OCI-LY7 (cell line): Measurements from ENCODE around the gene NOL3. TPM values are rescaled to one million over a fixed set of nuclear protein-coding genes. Genes with fewer than 3 reads are reported as not detected.

Experiments used
- BruUV-seq: library from RNA; stranded (reverse); fragments of 400-500 nt; replicated peaks from 2 replicates; lab custom pipeline; 2021; lab: Mats Ljungman, UMichigan
- CTCF ChIA-PET: fragments of 300-600 bp; sonication (Branson Sonifier 250); formaldehyde crosslinking; loops from one replicate; lab custom pipeline; 2022; ENCODE audit warnings: antibody characterized with exemption; ENCODE audit not compliant: unreplicated experiment; lab: Charles Lee
- POLR2A ChIA-PET: fragments of 300-600 bp; sonication (Branson Sonifier 250); formaldehyde crosslinking; loops from one replicate; lab custom pipeline; 2022; ENCODE audit warnings: antibody characterized with exemption; lab: Charles Lee
- DNase-seq: peaks from one replicate; pipeline ENCODE4 v3.0.0-alpha.2; 2015; ENCODE audit warnings: low spot score
- H2AFZ ChIP-seq: fragments of 200-600 bp; sonication (generic), shearing (Covaris generic); 2 replicates; pipeline ENCODE4 v1.6.1; 2014; ENCODE audit warnings: mild to moderate bottlenecking, antibody characterized with exemption, low read length, moderate library complexity
- H3K27ac ChIP-seq: fragments of 200-600 bp; sonication (generic); 2 replicates; pipeline ENCODE4 v1.5.1; 2014; ENCODE audit warnings: mixed run types, low read depth, mild to moderate bottlenecking, moderate library complexity, low read length, inconsistent platforms; ENCODE audit not compliant: poor library complexity, severe bottlenecking
- H3K36me3 ChIP-seq: fragments of 200-600 bp; sonication (generic); 2 replicates; pipeline ENCODE4 v1.6.1; 2014; ENCODE audit warnings: mild to moderate bottlenecking, antibody characterized with exemption, low read length, moderate library complexity, mixed read lengths; ENCODE audit not compliant: insufficient read depth
- H3K4me1 ChIP-seq: fragments of 200-600 bp; sonication (generic); 2 replicates; pipeline ENCODE4 v1.5.1; 2014; ENCODE audit warnings: mild to moderate bottlenecking, low read length; ENCODE audit not compliant: insufficient read depth, poor library complexity, severe bottlenecking
- H3K4me2 ChIP-seq: fragments of 200-600 bp; sonication (generic); 2 replicates; pipeline ENCODE4 v1.6.1; 2014; ENCODE audit warnings: mild to moderate bottlenecking, low read length
- H3K4me3 ChIP-seq: fragments of 200-600 bp; sonication (generic); 2 replicates; pipeline ENCODE4 v1.5.1; 2014; ENCODE audit warnings: mild to moderate bottlenecking, low read depth, low read length; ENCODE audit not compliant: poor library complexity, severe bottlenecking
- H3K79me2 ChIP-seq: fragments of 200-600 bp; sonication (generic); 2 replicates; pipeline ENCODE4 v1.6.1; 2016; ENCODE audit warnings: low read depth, mild to moderate bottlenecking, low read length, moderate library complexity, mixed read lengths; ENCODE audit not compliant: insufficient read depth
- H3K9me2 ChIP-seq: fragments of 200-600 bp; sonication (generic); 2 replicates; pipeline ENCODE4 v1.6.1; 2016; ENCODE audit warnings: mild to moderate bottlenecking, low read length, mixed read lengths; ENCODE audit not compliant: insufficient read depth
- H3K9me3 ChIP-seq: fragments of 200-600 bp; sonication (generic); 2 replicates; pipeline ENCODE4 v1.6.1; 2014; ENCODE audit warnings: mild to moderate bottlenecking, mixed run types, low read length, mixed read lengths
- H4K20me1 ChIP-seq: fragments of 200-600 bp; sonication (generic); 2 replicates; pipeline ENCODE4 v1.6.1; 2014; ENCODE audit warnings: mild to moderate bottlenecking, antibody characterized with exemption, low read length, moderate library complexity, mixed read lengths; ENCODE audit not compliant: insufficient read depth
- EZH2phosphoT487 ChIP-seq: fragments of 200-600 bp; sonication (generic); IDR thresholded peaks from 2 replicates; pipeline ENCODE4 v1.6.1; 2018; ENCODE audit warnings: low read depth, borderline replicate concordance, mild to moderate bottlenecking, mixed run types, antibody characterized with exemption, low read length, moderate library complexity, mixed read lengths
- intact Hi-C: fragments of 100-400 bp; cut with micrococcal nuclease; formaldehyde crosslinking; loops from one replicate; pipeline ENCODE4 v1.10.0; 2022; ENCODE audit not compliant: unreplicated experiment
- total RNA-seq, 2 experiments: library from RNA; depleted of rRNA in 1 of 2; stranded (reverse); fragments of >200 nt in 1 of 2; shearing (Covaris generic) in 1 of 2; gene quantifications; 2 replicates each; pipeline ENCODE4 v1.2.3, GENCODE V29; 2014 to 2022
- TF ChIP-seq, protein P1 (sequence below): fragments of 200-600 bp; sonication (generic); conservative IDR thresholded peaks from 2 replicates; pipeline ENCODE4 v1.5.1; 2014; ENCODE audit warnings: mild to moderate bottlenecking, antibody characterized with exemption, low read length, moderate library complexity, mixed read lengths

The NOL3 gene
- total RNA-seq, 2 experiments from 2014 or later, result 2.2 to 4.4 TPM

DNA sequence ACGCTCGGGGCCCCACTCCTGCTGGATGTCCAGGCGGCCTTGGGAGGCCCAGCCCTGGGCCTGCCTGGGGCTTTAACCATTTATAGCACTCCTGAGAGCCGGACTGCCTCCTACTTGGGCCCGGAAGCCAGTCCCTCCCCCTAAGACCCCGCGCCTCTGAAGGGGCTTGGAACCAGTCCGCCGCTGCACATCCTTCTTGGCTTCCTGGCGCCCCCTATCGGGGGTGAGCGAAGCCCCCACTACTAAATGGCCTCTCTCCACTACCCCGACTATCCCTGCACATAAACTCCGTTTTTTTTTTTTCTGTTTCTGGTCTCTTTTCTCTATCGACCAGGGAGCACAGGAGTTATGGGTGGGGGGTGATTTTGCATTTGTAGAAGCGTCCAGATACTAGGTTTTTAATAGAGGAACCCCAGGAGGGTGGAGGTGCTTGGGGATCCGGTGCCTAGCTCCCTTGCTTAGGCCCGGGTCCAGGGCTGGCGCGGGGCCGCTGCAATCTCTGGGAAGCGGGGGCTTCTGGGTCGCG lies 633 bp upstream of the NOL3 start:
- peak overlapping the region; percentile 38 for H3K4me3 ChIP-seq
- peak; percentile 58 for DNase-seq
- intact Hi-C loops, result no loop called here
- ChIA-PET POLR2A (interaction anchor here (0.6 to 0.7 kb wide), 2 partner anchors 24 to 51 kb away, joined by 4 read pairs; no protein-coding TSS in a partner anchor), CTCF (no interaction called here)
- no peaks in the 10 kb centered on the region for H3K79me2 ChIP-seq
- H3K9me2 ChIP-seq, result no peaks in the 10 kb centered on the region
- H3K4me2 ChIP-seq, result peak overlapping the region; percentile 52
- no peak for TF ChIP-seq EZH2phosphoT487
- TF ChIP-seq, protein P1, sequence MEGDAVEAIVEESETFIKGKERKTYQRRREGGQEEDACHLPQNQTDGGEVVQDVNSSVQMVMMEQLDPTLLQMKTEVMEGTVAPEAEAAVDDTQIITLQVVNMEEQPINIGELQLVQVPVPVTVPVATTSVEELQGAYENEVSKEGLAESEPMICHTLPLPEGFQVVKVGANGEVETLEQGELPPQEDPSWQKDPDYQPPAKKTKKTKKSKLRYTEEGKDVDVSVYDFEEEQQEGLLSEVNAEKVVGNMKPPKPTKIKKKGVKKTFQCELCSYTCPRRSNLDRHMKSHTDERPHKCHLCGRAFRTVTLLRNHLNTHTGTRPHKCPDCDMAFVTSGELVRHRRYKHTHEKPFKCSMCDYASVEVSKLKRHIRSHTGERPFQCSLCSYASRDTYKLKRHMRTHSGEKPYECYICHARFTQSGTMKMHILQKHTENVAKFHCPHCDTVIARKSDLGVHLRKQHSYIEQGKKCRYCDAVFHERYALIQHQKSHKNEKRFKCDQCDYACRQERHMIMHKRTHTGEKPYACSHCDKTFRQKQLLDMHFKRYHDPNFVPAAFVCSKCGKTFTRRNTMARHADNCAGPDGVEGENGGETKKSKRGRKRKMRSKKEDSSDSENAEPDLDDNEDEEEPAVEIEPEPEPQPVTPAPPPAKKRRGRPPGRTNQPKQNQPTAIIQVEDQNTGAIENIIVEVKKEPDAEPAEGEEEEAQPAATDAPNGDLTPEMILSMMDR, result peak; percentile 88
- H3K27ac ChIP-seq, result no peak overlapping the region
- H3K36me3 ChIP-seq, result no peaks in the 10 kb centered on the region
- no peak overlapping the region for H2AFZ ChIP-seq
- no peaks in the 10 kb centered on the region for H3K9me3 ChIP-seq
- H4K20me1 ChIP-seq, result no peaks in the 10 kb centered on the region
- BruUV-seq, result no TSS peak
- H3K4me1 ChIP-seq, result peaks cover 23% of the 10 kb centered on the region

DNA sequence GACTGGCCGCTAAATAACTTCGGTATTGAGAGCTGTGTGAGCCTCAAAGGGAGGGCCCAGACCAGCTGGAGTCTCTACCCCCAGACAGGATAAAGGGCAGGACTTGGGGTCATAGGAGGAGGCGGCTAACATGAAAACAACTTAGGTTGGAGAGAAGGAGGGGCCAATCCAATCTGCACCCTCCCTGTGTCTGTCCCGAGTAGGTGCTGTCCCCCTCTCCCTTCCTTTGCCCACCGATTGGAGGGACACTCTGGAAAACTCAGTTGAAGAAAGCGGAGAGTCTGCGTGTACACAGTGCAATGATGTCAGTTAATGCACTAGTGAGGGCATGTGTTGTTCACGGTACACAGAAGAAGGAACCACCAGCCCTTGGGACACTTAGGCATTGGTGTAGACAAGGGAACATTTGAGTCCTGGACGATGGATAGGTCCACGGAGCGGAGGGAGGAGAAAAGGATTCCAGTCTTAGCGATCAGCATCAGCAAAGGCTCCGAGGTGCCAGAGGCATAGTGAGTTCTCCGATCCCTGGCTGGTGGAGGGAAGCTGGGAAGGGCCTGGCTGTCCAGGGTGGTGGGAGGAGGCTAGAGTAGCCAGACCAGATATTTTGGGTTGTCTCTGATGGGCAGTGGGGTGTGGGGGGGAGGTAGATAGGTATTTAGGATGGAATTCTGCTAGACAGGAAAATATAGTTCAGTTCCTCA lies 761 bp downstream of the NOL3 start:
- Histone ChIP-seq H3K4me1 (peaks cover 25% of the 10 kb centered on the region), H4K20me1 (no peaks in the 10 kb centered on the region), H3K4me3 (peak overlapping the region; percentile 38), H3K36me3 (no peaks in the 10 kb centered on the region), H3K9me2 (no peaks in the 10 kb centered on the region), H3K27ac (no peak overlapping the region), H2AFZ (no peak overlapping the region), H3K4me2 (peak overlapping the region; percentile 52), H3K79me2 (no peaks in the 10 kb centered on the region), H3K9me3 (no peaks in the 10 kb centered on the region)
- CTCF ChIA-PET, result no interaction called here
- POLR2A ChIA-PET, result no interaction called here
- intact Hi-C loops, result no loop called here
- TF ChIP-seq, protein P1, result no peak
- no peak for TF ChIP-seq EZH2phosphoT487
- BruUV-seq, result no TSS peak
- no peak for DNase-seq

DNA sequence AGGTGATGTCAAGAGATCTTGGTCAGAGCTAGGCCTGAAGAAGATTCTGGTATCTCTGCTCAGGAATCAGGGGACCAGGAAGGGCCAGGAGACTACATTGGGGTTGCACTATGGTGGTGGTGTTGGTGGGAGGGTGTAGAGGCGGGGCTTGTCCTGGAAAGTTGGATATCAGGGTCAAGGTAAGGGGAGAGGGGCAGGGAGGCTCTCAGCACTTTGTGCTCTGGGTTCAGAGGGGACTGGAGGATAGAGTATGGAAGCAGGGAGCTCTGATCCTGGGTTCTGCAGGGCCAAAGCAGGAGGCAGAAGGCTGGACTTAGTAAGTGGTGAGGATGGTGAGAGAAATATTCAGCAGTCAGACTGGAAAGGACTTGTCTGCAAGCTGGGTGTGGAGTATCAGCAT lies 3.0 kb downstream of the NOL3 start:
- TF ChIP-seq, protein P1, result no peak
- TF ChIP-seq EZH2phosphoT487, result no peak
- POLR2A ChIA-PET, result interaction anchor here (0.6 kb wide), 1 partner anchor 118 kb away, joined by 6 read pairs; no protein-coding TSS in a partner anchor

More for the DNA sequence above, 3.0 kb downstream of the NOL3 start:
- H3K9me3 ChIP-seq, result no peaks in the 10 kb centered on the region
- intact Hi-C loops, result no loop called here
- BruUV-seq, result no TSS peak
- H4K20me1 ChIP-seq, result no peaks in the 10 kb centered on the region
- no peak overlapping the region for H2AFZ ChIP-seq
- DNase-seq, result no peak
- H3K4me3 ChIP-seq, result no peak overlapping the region
- no peaks in the 10 kb centered on the region for H3K36me3 ChIP-seq
- no peaks in the 10 kb centered on the region for H3K9me2 ChIP-seq
- no peak overlapping the region for H3K4me2 ChIP-seq
- CTCF ChIA-PET, result no interaction called here
- H3K27ac ChIP-seq, result no peak overlapping the region
- no peaks in the 10 kb centered on the region for H3K79me2 ChIP-seq
- peaks cover 28% of the 10 kb centered on the region for H3K4me1 ChIP-seq
